ENCODE measurements around the gene B3GLCT.
"Not testable (repeated sequence)": the region's sequence is repeated elsewhere in the genome, so short reads cannot be mapped to it uniquely, and the experiment has no call there.

B3GLCT gene

GRCh38 chr13:31175847-31176532, 23.8 kb upstream of the B3GLCT start:
- H3K4me1 Mint-ChIP-seq: peaks cover 4% of the 10 kb centered on the region
- H3K27me3 Mint-ChIP-seq: peaks cover 8% of the 10 kb centered on the region
- H3K9me3 Mint-ChIP-seq: no peaks in the 10 kb centered on the region
- no peaks in the 10 kb centered on the region for H3K36me3 Mint-ChIP-seq
- no peak overlapping the region for H3K27ac Mint-ChIP-seq
- H3K4me3 Mint-ChIP-seq: no peak overlapping the region

DNA sequence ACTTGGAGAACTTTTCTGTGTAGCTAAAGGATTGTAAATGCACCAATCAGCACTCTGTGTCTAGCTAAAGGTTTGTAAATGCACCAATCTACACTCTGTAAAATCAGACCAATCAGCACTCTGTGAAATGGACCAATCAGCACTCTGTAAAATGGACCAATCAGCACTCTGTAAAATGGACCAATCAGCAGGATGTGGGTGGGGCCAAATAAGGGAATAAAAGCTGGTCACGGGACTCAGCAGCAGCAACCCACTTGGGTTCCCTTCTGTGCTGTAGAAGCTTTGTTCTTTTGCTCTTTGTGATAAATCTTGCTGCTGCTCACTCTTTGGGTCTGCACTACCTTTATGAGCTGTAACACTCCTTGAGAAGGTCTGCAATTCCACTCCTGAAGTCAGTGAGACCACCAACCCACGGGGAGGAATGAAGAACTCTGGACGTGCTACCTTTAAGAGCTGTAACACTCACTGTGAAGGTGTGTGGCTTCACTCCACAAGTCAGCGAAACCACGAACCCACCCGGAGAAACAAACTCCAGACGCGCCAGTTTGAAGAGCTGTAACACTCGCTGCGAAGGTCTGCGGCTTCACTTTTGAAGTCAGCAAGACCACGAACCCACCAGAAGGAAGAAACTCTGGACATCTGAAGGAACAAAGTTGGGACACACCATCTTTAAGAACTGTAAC, 21.8 kb upstream of the B3GLCT start:
- H3K9me3 Mint-ChIP-seq, H3K4me1 Mint-ChIP-seq, H3K4me3 Mint-ChIP-seq, H3K27me3 Mint-ChIP-seq, H3K27ac Mint-ChIP-seq, H3K36me3 Mint-ChIP-seq: not testable (repeated sequence)

DNA sequence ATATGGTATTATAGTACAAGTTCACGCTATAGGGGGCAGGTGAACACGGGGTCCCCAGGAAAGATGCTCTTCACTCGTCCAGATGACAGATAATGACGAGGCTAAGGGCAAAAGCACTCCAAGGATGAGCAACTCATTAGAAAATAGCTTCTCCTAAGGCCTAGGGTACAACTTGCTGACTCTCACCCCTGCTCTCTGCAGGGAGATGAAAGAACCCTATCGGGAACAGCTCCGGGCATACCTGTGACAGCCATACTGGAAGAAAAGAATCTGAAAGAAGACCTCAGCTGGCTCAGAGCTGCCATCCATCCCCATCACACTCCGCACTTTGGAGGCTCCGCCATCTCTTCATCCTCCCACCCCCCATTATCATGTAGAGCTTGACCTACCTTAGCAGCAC, 20.5 kb upstream of the B3GLCT start:
- Mint-ChIP-seq H3K27ac (no peak overlapping the region), H3K4me3 (no peak overlapping the region), H3K36me3 (no peaks in the 10 kb centered on the region), H3K9me3 (no peaks in the 10 kb centered on the region), H3K4me1 (peaks cover 4% of the 10 kb centered on the region), H3K27me3 (no peaks in the 10 kb centered on the region)

- Mint-ChIP-seq H3K36me3 (no peaks in the 10 kb centered on the region), H3K4me3 (no peak overlapping the region), H3K9me3 (no peaks in the 10 kb centered on the region), H3K4me1 (peaks cover 4% of the 10 kb centered on the region), H3K27me3 (no peaks in the 10 kb centered on the region), H3K27ac (no peak overlapping the region)
These were observed 20.0 kb upstream of the B3GLCT start for GRCh38 chr13:31179754-31180153.

DNA sequence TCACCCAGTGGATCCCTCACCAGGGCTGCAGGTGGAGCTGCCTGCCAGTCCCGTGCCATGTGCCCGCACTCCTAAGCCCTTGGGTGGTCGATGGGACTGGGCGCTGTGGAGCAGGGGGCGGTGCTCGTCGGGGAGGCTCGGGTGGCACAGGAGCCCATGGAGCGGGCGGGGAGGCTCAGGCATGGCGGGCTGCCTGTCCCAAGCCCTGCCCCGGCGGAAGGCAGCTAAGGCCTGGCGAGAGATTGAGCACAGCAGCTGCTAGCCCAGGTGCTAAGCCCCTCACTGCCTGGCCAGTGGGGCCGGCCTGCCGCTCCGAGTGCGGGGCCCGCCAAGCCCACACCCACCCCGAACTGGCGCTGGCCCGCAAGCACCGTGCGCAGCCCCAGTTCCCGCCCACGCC, 16.8 kb upstream of the B3GLCT start:
- H3K4me1 Mint-ChIP-seq: peaks cover 3% of the 10 kb centered on the region

DNA sequence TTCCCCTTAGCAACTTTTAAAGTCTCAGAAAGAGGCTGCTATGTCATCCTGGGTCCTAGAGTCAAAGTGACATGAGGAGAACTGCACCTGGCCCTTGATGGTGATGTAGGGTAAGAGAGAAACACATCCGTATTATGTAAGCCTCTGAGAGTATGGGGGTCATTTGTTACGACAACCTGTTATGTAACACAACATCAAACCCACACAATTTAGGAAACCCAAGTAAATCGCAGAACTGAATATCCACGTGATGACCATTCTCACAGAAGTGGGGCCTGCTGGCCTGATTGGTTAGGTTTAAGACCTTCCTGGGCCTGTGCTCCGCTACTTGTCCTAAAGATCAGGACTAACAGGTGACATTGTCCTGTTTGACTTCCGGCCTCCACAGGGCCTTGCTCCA, 15.3 kb upstream of the B3GLCT start:
- no peaks in the 10 kb centered on the region for H3K4me1 Mint-ChIP-seq
- H3K27ac Mint-ChIP-seq: no peak overlapping the region
- H3K36me3 Mint-ChIP-seq: no peaks in the 10 kb centered on the region
- no peaks in the 10 kb centered on the region for H3K27me3 Mint-ChIP-seq
- H3K9me3 Mint-ChIP-seq: no peaks in the 10 kb centered on the region
- no peak overlapping the region for H3K4me3 Mint-ChIP-seq

More for the DNA sequence above, 16.8 kb upstream of the B3GLCT start:
- H3K27ac Mint-ChIP-seq: no peak overlapping the region
- no peaks in the 10 kb centered on the region for H3K27me3 Mint-ChIP-seq
- no peaks in the 10 kb centered on the region for H3K9me3 Mint-ChIP-seq
- H3K4me3 Mint-ChIP-seq: no peak overlapping the region
- H3K36me3 Mint-ChIP-seq: no peaks in the 10 kb centered on the region

- Mint-ChIP-seq H3K27me3 (no peaks in the 10 kb centered on the region), H3K4me3 (no peak overlapping the region), H3K4me1 (no peaks in the 10 kb centered on the region), H3K9me3 (no peaks in the 10 kb centered on the region), H3K36me3 (no peaks in the 10 kb centered on the region), H3K27ac (no peak overlapping the region)
These were observed 14.7 kb upstream of the B3GLCT start for GRCh38 chr13:31184981-31185645.

DNA sequence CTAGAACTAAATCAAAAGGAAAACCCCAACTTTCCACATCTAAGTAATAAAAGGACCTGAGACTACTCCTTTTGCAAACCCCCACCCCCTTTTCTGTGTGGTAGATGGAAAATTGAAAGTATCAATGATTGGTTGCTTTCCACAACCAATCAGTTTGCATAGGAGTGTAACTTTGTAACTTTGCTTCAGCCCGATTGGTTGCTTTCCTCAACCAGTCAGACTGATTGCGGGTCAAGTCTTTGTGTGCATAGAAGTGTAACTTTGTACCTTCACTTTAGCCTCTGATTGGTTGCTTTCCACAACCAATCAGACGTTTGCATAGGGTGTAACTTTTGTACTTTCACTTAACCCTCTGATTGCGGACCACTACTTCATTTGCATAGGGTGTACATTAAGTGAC, 8.0 kb upstream of the B3GLCT start:
- Mint-ChIP-seq H3K36me3 (peaks cover 1% of the 10 kb centered on the region), H3K4me3 (no peak overlapping the region), H3K27me3 (peaks cover 1% of the 10 kb centered on the region), H3K9me3 (no peaks in the 10 kb centered on the region), H3K4me1 (no peaks in the 10 kb centered on the region), H3K27ac (no peak overlapping the region)

DNA sequence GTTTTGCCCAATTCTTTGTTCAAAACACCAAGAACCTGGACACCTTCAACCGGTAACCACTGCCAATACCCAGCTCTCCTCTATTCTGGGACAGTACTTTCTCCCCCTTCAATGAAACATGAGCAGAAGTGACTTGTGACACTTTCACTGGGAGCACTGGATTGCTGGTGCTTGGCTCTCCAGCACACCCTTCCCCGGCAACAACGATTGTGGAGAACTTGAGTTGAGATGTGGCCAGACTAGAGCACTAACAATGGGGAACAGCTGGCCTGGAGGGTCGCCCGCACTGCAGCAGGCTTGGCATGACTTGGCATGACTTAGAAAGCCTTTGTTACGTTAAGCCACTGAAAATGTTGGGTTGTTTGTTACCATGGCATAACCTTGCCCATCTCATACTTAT, 7.5 kb upstream of the B3GLCT start:
- Mint-ChIP-seq H3K36me3 (peaks cover 1% of the 10 kb centered on the region), H3K4me1 (no peaks in the 10 kb centered on the region), H3K27ac (no peak overlapping the region), H3K9me3 (no peaks in the 10 kb centered on the region), H3K4me3 (no peak overlapping the region), H3K27me3 (peaks cover 1% of the 10 kb centered on the region)

- no peaks in the 10 kb centered on the region for H3K27me3 Mint-ChIP-seq
- no peak overlapping the region for H3K4me3 Mint-ChIP-seq
- no peak overlapping the region for H3K27ac Mint-ChIP-seq
- H3K36me3 Mint-ChIP-seq: peaks cover 1% of the 10 kb centered on the region
- H3K9me3 Mint-ChIP-seq: no peaks in the 10 kb centered on the region
- peaks cover 4% of the 10 kb centered on the region for H3K4me1 Mint-ChIP-seq
These were observed 4.2 kb upstream of the B3GLCT start for GRCh38 chr13:31195616-31196015.

- Mint-ChIP-seq H3K36me3 (peaks cover 1% of the 10 kb centered on the region), H3K27ac (no peak overlapping the region), H3K27me3 (no peaks in the 10 kb centered on the region), H3K4me1 (peaks cover 11% of the 10 kb centered on the region), H3K4me3 (no peak overlapping the region), H3K9me3 (no peaks in the 10 kb centered on the region)
These were observed 2.8 kb upstream of the B3GLCT start for GRCh38 chr13:31196992-31197391.

DNA sequence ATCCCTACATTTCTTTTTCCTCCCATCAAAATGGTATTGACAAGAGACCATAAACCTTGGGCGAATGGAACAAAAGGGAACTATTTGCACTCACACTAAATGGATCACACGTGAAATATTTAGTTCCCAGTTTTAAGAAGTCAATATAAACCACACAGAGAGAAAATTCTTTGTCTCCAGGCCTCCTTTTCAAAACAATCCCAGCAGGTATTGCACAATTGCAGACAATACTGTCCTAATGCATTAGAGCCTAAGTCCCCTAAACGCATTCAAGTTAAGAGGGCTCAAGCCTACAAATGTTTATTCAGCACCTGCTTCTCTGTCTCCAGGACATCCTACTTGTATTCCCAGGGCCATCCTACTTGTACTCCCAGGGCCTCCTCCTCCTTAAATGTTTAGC, 1.3 kb upstream of the B3GLCT start:
- Mint-ChIP-seq H3K4me3 (no peak overlapping the region), H3K27ac (no peak overlapping the region), H3K9me3 (no peaks in the 10 kb centered on the region), H3K4me1 (peaks cover 11% of the 10 kb centered on the region), H3K36me3 (peaks cover 1% of the 10 kb centered on the region), H3K27me3 (no peaks in the 10 kb centered on the region)

- H3K27me3 Mint-ChIP-seq: no peaks in the 10 kb centered on the region
- H3K9me3 Mint-ChIP-seq: no peaks in the 10 kb centered on the region
- H3K4me1 Mint-ChIP-seq: peaks cover 20% of the 10 kb centered on the region
- H3K27ac Mint-ChIP-seq: peak overlapping the region; percentile 52
- H3K4me3 Mint-ChIP-seq: peak overlapping the region; percentile 81
- H3K36me3 Mint-ChIP-seq: peaks cover 1% of the 10 kb centered on the region
These were observed 287 bp upstream of the B3GLCT start for GRCh38 chr13:31199527-31199848.

DNA sequence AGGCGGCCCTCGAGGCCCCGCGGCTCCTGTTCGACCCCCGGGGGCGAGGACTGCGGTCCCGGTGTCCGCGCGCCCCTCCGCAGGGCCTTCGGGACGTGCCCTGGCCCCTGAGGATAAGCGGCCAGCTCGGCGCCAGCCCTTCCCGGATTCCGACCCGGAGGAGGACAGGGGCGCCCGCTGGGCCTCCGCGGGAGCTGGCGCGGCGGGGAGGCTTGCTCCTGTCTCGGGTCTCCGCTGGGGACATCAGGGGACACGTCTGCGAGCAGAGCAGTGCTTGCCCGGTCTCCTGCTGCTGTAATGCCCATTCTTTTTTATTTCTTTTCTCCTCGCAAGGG, 829 bp downstream of the B3GLCT start:
- no peaks in the 10 kb centered on the region for H3K36me3 Mint-ChIP-seq
- H3K4me1 Mint-ChIP-seq: peaks cover 26% of the 10 kb centered on the region
- peak overlapping the region; percentile 91 for H3K27ac Mint-ChIP-seq
- H3K9me3 Mint-ChIP-seq: no peaks in the 10 kb centered on the region
- no peaks in the 10 kb centered on the region for H3K27me3 Mint-ChIP-seq
- peak overlapping the region; percentile 85 for H3K4me3 Mint-ChIP-seq

DNA sequence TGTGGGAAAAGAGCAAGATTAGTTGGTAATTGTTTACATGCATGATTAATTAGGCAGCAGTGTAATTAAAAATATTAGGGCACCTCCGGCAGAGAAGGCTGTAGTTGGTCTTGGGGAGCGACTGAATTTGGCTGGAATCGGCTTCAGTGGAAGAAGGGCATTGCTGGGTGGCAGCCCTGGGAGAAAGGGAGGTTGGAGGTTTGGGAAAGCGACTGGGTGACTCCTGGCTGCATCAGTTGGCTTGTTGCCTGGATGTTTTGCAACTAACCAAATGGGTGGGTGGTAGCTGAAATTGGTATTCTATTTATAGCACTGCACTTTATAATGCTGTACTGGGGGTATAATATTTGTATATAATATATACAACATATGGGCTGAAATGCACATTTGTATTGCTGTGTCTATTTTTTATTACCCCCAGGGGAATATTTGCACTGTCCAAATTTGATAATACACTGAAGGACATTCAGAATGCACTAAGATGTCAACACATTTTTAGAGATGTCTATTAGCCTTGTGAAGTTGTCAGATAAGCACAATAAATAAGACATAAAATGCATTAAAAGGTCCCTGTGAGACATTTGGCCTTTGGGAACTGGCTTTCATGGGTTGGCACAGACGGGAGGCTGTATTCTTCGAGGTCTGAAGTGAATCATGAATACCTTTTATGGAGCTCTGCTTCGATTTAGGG, 1.7 kb downstream of the B3GLCT start:
- H3K27me3 Mint-ChIP-seq: no peaks in the 10 kb centered on the region
- peak overlapping the region; percentile 85 for H3K4me3 Mint-ChIP-seq
- peaks cover 26% of the 10 kb centered on the region for H3K4me1 Mint-ChIP-seq
- peak overlapping the region; percentile 91 for H3K27ac Mint-ChIP-seq
- no peaks in the 10 kb centered on the region for H3K9me3 Mint-ChIP-seq
- H3K36me3 Mint-ChIP-seq: no peaks in the 10 kb centered on the region

- Mint-ChIP-seq H3K36me3 (no peaks in the 10 kb centered on the region), H3K27ac (peak overlapping the region; percentile 33), H3K4me3 (no peak overlapping the region), H3K4me1 (peaks cover 25% of the 10 kb centered on the region), H3K27me3 (no peaks in the 10 kb centered on the region), H3K9me3 (no peaks in the 10 kb centered on the region)
These were observed 4.8 kb downstream of the B3GLCT start for GRCh38 chr13:31204592-31204991.
